ENCODE measurements around the gene HIP1. TPM values are rescaled to one million over a fixed set of nuclear protein-coding genes. Genes with fewer than 3 reads are reported as not detected.

The HIP1 gene
- total and polyA plus RNA-seq, 9 of the 15 experiments (the other 6 are each of a cell fraction or from before 2014, with no cell fraction given): 2.4 to 13.7 (median 9.5) TPM

- no peak for TF ChIP-seq PBX2 (CRISPR knock-in tag; IDR thresholded peaks at IDR 0.05; ENCODE audit: low read depth)
- peak; percentile 39; the same call in 1 of the 2 replicates for TF ChIP-seq PBX2 (tag; conservative IDR thresholded peaks at IDR 0.05; ENCODE audit: low read depth)
These were observed 4.7 kb upstream of the HIP1 start (continued) for GRCh38 chr7:75743455-75743859.

- no TSS peak for BruUV-seq (replicated peaks)
- in situ Hi-C loops (cut with MboI) (no loop called here), intact Hi-C loops (cut with micrococcal nuclease) (no loop called here)
- H3K9ac ChIP-seq (ENCODE audit: insufficient read depth in 1 of 2, low read depth in 2 of 2, low read length in 2 of 2): peak overlapping the region; percentile 47 to 77; a peak in 3 of 4 replicates
- ATAC-seq (no peak), DNase-seq (ENCODE audit: extremely low read depth in 1 of 4, low spot score in 3 of 4) (peak in 2 of 4 experiments; percentile 53 to 84), FAIRE-seq (peak; percentile 89)
- peaks cover 33 to 41% of the 10 kb centered on the region in 2 experiments for H3K4me1 ChIP-seq (replicated peaks in 1 of 2; ENCODE audit: control insufficient read depth in 2 of 2, insufficient read depth in 2 of 2, low read length in 2 of 2)
- no peaks in the 10 kb centered on the region for H4K20me1 ChIP-seq (replicated peaks; ENCODE audit: control insufficient read depth, insufficient read depth, low read length)
- peak overlapping the region; percentile 71 for H3K4me2 ChIP-seq (ENCODE audit: insufficient read depth, low read length)
- peaks cover 17% of the 10 kb centered on the region for H3K79me2 ChIP-seq (ENCODE audit: control insufficient read depth, insufficient read depth, low read length)
- H3K9me1 ChIP-seq (ENCODE audit: control insufficient read depth, insufficient read depth, low read length): no peaks in the 10 kb centered on the region
- WGBS (ENCODE audit: insufficient coverage, low coverage, missing lambda C conversion rate): 8% methylated on average over 13 of the region's 13 CpGs
- ChIA-PET POLR2A (interaction anchor here (1.7 kb wide), 1 partner anchor 76 kb away, joined by 4 read pairs; no protein-coding TSS in a partner anchor), CTCF (ENCODE audit: low intra/inter-chr PET ratio) (no interaction called here)
- no peaks in the 10 kb centered on the region for H3K36me3 ChIP-seq (ENCODE audit: control insufficient read depth, insufficient read depth, low read length)
- H3K27me3 ChIP-seq (ENCODE audit: control insufficient read depth in 2 of 2, insufficient read depth in 2 of 2, low read length in 2 of 2): no peaks in the 10 kb centered on the region
- peak overlapping the region; percentile 57 for H3K27ac ChIP-seq (ENCODE audit: extremely low read depth, low read depth, low read length)
- H2AFZ ChIP-seq (ENCODE audit: low read depth, low read length): peak overlapping the region; percentile 91
- 0 out of 2 replicates have a peak overlapping the region, but pooled peaks have one; percentile 5 for H3K4me3 ChIP-seq
- H3K9me3 ChIP-seq (replicated peaks; ENCODE audit: control insufficient read depth, insufficient read depth, low read depth, low read length): no peaks in the 10 kb centered on the region
- TF ChIP-seq NFE2 (IDR thresholded peaks at IDR 0.05; ENCODE audit: low read depth) (peak; percentile 2; the same call in 1 of the 2 replicates), RFX7 (CRISPR knock-in tag; IDR thresholded peaks at IDR 0.05) (no peak), LEF1 (IDR thresholded peaks at IDR 0.05) (peak; percentile 88), TRIM24 (IDR thresholded peaks at IDR 0.05) (peak; percentile 40 to 63; a peak in 2 of 4 replicates), SRSF1 (IDR thresholded peaks at IDR 0.05; ENCODE audit: low read depth, low read length) (no peak), MEF2D (tag; conservative IDR thresholded peaks at IDR 0.05; ENCODE audit: low read depth) (no peak), RUNX1 (IDR thresholded peaks at IDR 0.05; ENCODE audit: low read depth) (no peak), NR1H2 (CRISPR knock-in tag; IDR thresholded peaks at IDR 0.05) (no peak), DEAF1 (CRISPR knock-in tag; IDR thresholded peaks at IDR 0.05) (no peak), CSDE1 (IDR thresholded peaks at IDR 0.05) (no peak), RBBP5 (IDR thresholded peaks at IDR 0.05; ENCODE audit: borderline replicate concordance, insufficient read depth, low read length, poor library complexity, severe bottlenecking) (no peak), NR0B1 (IDR thresholded peaks at IDR 0.05; ENCODE audit: partially characterized antibody) (no peak)
These were observed 2.2 kb upstream of the HIP1 start for GRCh38 chr7:75740846-75741497.
